HG03039 (cell line): Measurements from ENCODE around the gene ZNF787.
"Not testable (repeated sequence)": the region's sequence is repeated elsewhere in the genome, so short reads cannot be mapped to it uniquely, and the experiment has no call there.

Source experiments
- ATAC-seq: cut with Tn5 transposase; IDR thresholded peaks from one replicate; pipeline ENCODE4 v1.9.1; 2021; ENCODE audit warnings: mild to moderate bottlenecking, moderate library complexity; ENCODE audit not compliant: unreplicated experiment

The ZNF787 gene

GRCh38 chr19:56106993-56107392 is 14.1 kb downstream of the ZNF787 start:
- ATAC-seq: no peak

DNA sequence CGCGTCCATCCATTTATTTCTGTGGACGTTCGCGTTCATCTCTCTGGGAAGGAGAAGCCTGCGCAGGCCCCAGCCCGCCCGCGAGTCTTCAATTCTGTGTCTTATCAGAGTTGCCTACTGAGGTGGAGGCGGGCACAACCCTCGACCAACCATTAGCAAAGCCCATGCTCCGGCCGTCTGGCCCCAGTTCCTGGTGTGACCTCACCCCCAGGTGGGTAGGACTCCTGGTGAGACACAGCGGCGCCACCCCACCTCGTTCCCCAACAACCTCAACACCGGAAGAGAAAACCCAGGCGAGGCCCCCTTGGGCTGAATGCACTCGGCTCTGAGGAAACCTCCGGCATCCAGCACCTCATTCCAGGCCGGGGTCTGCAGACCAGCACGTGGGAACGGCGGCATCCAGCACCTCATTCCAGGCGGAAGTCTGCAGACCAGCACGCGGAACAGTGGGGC is 14.7 kb downstream of the ZNF787 start:
- no peak for ATAC-seq

DNA sequence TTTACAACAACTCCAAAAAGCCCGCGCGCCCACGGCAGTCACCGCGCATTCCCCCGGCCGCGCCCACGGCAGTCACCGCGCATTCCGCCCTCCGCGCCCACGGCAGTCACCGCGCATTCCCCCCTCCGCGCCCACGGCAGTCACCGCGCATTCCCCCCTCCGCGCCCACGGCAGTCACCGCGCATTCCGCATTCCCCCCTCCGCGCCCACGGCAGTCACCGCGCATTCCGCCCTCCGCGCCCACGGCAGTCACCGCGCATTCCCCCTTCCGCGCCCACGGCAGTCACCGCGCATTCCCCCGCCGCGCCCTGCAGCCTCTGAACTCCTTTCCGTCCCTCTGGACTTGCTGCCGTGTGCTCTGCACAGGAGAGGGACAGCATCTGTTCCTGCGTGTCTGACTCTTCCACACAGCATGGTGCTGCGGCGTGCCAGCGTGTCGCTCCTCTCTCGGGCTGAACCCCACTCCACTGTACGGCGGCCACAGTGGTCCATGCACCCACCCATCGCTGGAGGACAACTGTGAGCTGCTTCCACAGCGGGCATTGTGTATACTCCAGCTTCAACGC is 15.2 kb downstream of the ZNF787 start:
- not testable (repeated sequence) for ATAC-seq

DNA sequence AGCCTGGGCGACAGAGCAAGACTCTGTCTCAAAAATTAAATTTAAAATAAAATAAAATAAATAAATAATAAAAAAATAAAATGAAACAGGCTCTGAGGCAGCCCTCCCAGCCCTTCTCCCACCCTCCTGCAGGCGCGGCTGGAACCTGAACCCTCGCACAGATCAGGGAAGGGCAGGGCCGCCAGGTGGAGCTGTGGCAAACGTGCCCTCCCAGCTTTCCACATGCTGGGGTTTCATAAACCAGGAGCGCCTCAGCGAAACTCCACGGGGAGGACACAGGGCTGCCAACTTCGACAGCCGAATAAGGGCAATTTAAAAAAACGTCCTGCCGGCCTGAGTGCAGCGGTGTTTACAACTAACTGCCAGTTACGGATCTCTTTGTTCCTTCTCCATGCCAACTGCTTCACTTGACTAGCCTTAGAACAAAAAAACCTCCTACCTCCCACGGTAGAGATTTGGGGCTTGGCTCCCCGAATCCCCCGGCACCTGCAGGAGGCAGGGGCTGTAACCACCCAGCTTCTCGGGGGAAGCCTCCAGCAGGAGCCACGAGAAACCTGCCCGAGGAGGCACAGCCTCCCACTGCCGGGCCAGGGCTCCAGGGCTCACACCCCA is 15.9 kb downstream of the ZNF787 start:
- ATAC-seq: no peak

DNA sequence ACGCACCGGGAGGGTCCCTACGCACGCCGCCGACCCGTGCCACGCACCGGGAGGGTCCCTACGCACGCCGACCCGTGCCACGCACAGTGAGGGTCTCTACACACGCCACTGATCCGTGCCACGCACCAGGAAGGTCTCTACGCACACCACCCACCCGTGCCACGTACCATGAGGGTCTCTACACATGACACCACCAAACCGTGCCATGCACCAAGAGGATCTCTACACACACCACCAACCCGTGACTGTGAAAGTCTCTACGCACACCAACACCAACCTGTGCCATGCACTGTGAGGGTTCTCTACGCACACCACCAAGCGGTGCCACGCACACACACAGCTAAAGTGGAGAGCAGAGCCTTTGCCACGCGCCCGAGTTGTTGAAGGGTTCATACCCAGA is 16.7 kb downstream of the ZNF787 start:
- no peak for ATAC-seq

DNA sequence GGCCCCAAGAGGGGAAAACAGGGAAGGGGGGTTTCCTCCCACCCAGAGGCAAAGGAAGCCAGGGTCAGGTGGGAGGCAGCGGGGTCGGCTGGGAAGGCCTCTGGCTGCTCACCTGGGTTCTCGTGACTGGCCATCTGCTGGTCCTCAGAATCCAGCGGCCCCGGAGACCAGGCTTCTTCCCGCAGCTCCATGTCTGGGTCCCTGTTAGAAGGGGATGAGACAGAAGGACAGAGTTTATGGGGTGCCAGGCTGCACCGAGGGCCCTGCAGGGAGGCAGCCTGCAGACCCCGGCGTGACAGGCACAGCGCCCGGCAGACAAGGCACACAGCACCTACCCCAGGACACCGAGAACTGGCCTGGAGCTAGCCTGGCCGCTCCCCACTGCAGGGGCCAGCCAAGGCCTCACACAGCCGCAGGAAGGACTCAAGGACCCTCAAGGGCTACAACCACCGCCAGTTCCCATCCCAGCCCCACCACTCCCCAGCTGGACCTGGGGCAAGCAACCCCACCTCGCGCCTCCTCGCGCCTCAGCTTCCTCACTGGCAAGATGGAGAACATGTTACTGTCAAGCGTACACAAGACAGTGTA is 18.0 kb downstream of the ZNF787 start:
- no peak for ATAC-seq

- ATAC-seq: no peak
Observed at GRCh38 chr19:56101746-56102535, 19.2 kb downstream of the ZNF787 start.

DNA sequence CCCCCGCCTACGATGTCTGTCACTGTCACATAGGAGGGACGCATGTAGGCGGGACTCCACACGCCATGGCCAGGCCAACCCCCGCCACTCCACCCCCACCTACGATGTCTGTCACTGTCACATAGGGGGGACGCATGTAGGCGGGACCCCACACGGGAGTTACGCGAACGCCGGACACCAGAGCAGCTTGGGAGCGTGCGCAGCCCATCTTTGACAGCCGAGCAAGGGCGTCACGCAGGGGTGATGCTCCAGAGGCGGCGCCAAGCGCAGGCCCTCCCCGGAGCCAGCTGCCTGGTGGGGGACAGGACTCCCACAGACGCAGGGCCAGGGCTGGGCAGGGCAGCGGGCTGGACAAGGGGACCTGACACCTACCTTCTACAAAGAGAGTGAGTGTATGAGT is 20.0 kb downstream of the ZNF787 start:
- ATAC-seq: no peak

DNA sequence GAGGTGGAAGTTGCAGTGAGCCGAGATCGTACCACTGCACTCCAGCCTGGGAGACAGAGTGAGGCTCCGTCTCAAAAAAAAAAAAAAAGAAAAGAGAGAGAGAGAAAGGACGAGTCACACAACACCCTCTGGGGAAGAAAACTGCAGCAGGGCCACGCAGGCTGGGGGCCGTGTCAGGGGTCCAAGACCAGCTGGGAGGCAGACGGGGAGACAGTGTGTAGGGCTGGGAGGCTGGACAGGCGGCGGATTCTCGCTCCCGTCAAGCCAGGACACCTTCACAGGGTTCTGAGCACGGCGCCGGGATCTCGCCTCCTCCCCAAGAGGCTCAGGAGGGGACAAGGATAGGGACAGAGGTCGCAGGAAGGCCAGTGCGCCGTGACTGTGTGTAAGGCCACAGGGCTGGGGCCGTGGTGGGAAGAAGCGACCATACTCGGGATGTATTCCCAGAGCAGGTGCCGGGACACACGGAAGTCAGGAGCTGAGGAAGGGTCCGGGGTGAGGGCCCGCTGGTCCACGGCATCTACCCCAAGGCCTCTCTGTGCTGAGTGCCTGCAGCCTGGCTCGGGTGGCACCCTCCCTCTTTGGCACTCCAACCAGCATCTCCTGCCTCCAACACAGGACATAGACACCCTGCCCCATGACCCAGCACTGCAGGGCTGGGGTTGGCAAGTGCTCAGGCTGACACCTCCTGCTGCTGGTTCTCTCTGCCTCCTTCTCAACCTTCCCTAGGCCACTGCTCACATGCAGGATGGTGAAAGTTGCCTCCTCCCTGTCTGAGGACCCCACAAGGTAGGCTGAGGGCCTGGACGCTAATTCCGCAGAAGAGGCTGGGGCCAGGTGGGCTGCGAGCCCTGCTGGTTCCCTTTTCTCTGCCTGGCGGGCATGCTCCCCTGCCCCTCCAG is 21.2 kb downstream of the ZNF787 start:
- no peak for ATAC-seq

- no peak for ATAC-seq
Observed at GRCh38 chr19:56098731-56099568, 22.1 kb downstream of the ZNF787 start.

GRCh38 chr19:56098237-56098636 is 22.9 kb downstream of the ZNF787 start:
- ATAC-seq: not testable (repeated sequence)

GRCh38 chr19:56097776-56098175 is 23.3 kb downstream of the ZNF787 start:
- no peak for ATAC-seq

DNA sequence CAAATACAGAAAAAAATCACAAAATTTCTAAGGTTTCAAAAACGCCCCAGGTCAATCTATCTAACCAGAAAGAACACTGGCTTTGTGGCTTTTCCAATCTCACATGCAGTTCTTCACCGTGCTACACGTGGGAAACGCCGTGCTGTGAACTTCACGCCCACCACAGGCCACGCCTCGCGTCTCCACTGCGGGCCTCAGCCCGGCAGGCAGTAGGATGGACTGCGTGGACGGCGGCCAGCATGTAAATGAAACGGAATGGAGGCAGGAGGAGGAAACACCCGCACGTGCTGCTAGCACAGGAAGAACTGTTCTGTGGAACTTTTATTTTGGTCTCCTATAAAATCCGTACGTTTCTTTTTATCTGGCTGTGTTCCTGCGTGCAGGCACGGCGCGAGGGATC is 23.8 kb downstream of the ZNF787 start:
- no peak for ATAC-seq

GRCh38 chr19:56096665-56097064 is 24.4 kb downstream of the ZNF787 start:
- ATAC-seq: no peak

- no peak for ATAC-seq
Observed at GRCh38 chr19:56094449-56094848, 26.6 kb downstream of the ZNF787 start.

DNA sequence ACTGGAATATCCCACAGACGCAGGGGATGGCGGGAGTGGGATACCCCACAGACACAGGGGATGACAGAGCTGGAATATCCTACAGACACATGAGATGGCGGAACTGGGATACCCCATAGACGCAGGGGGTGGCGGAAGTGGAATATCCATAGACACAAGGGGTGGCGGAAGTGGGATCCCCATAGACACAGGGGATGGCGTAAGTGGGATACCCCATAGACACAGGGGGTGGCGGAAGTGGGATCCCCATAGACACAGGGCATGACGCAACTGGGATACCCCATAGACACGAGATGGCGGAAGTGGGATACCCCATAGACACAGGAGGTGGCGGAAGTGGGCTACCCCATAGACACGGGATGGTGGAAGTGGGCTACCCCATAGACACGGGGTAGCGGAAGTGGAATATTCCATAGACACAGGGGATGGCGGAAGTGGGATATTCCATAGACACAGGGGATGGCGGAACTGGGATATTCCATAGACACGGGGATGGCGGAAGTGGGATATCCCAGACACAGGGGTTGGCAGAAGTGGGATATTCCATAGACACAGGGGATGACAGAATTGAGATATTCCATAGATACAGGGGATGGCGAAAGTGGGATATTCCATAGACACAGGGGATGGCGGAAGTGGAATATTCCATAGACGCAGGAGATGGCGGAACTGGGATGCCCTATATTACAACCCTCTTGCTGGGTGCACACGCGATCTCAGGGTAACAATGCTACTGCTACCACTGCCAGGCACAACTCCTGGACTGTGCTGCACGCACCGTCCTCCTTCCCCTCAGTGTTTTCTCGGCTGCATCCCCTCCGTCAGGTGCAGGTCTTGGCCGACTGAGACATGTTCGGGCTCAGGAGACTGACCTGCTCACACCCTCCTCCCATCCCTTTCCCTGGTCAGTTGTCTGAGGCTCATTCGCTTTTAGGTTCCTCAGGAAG is 28.1 kb downstream of the ZNF787 start:
- ATAC-seq: no peak

- ATAC-seq: no peak
Observed at GRCh38 chr19:56091751-56092546, 29.1 kb downstream of the ZNF787 start.

DNA sequence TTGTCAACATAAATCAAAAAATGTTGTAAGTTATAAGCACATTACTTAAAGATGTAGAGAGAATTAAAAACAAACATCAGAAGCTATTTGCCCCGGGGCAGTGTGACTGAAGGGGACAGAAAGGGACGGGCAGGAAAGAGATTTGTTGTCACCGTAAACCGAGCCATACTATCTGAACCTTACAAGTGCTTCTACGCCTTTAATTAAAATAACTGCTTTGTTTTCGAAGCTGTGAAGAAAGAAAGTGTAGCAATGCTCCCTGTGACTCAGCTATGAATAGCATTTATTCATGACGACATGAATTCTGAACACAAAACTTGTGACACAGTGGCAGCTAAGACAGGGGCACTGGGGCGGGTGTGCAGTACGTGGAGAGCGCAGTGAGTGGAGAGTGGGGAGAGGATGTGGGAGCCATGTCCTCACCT is 30.0 kb downstream of the ZNF787 start:
- ATAC-seq: no peak
